Breast epithelium (tissue), 4 donors: ENCODE measurements around the gene LIPF. TPM values are rescaled to one million over a fixed set of nuclear protein-coding genes. Genes with fewer than 3 reads are reported as not detected.

ENCODE experiments used
- DNase-seq, 2 donors: peaks; one replicate each; pipeline ENCODE4 v3.0.0-alpha.2; 2019; ENCODE audit warnings: low spot score in 2 of 2
- H3K27ac ChIP-seq, 2 donors: fragments of 200-600 bp; sonication (generic) in 1 of 2; one replicate each; pipeline ENCODE4 v1.5.1; 2016 to 2019; ENCODE audit warnings: mild to moderate bottlenecking in 1 of 2
- H3K27me3 ChIP-seq, 2 donors: fragments of 200-600 bp; sonication (generic) in 1 of 2; one replicate each; pipeline versions ENCODE4 v1.5.1 to v1.6.0; 2017 to 2019; ENCODE audit warnings: control low read depth in 1 of 2, mild to moderate bottlenecking in 1 of 2
- H3K36me3 ChIP-seq: fragments of 200-600 bp; one replicate; pipeline ENCODE4 v1.5.1; 2019
- H3K4me1 ChIP-seq, 2 donors: fragments of 200-600 bp; sonication (generic); one replicate each; pipeline ENCODE4 v1.5.1; 2016 to 2019; ENCODE audit warnings: control low read depth in 1 of 2
- H3K4me3 ChIP-seq, 3 donors: fragments of 200-600 bp; sonication (generic); 1 replicate in 2 of 3; 2 replicates in 1 of 3; pipeline ENCODE4 v1.5.1; 2016 to 2019; ENCODE audit warnings: mild to moderate bottlenecking in 3 of 3, moderate library complexity in 2 of 3
- H3K9me3 ChIP-seq, 2 donors: fragments of 200-600 bp; sonication (generic) in 1 of 2; one replicate each; pipeline ENCODE4 v1.5.1; 2016 to 2019; ENCODE audit warnings: control low read depth in 1 of 2
- CTCF ChIP-seq, 3 donors: fragments of 450-650 bp; IDR thresholded peaks; one replicate each; pipeline ENCODE4 v1.5.1; 2016 to 2017; ENCODE audit warnings: antibody characterized with exemption in 3 of 3, mild to moderate bottlenecking in 3 of 3, moderate library complexity in 3 of 3
- POLR2A ChIP-seq: fragments of 450-650 bp; IDR thresholded peaks from one replicate; pipeline ENCODE4 v1.6.1; 2016; ENCODE audit warnings: antibody characterized with exemption, mild to moderate bottlenecking, moderate library complexity
- POLR2AphosphoS5 ChIP-seq, 3 donors: sonication (generic); formaldehyde crosslinking; IDR thresholded peaks; one replicate each; pipeline ENCODE4 v1.6.1; 2017; ENCODE audit warnings: antibody characterized with exemption in 3 of 3
- intact Hi-C: fragments of 100-400 bp; cut with DNase I; formaldehyde crosslinking; loops from one replicate; pipeline ENCODE4 v1.15.1; 2023; ENCODE audit warnings: low total_unique reads
- total RNA-seq, 3 donors: library from RNA; depleted of rRNA; stranded (reverse); fragments of >200 nt; gene quantifications; one replicate each; pipeline ENCODE4 v1.1.0, GENCODE V29; 2016

Gene LIPF
- total RNA-seq, 3 donors from 2014 or later = not detected

- TF ChIP-seq POLR2AphosphoS5 (IDR thresholded peaks at IDR 0.05) = no peak
- TF ChIP-seq POLR2A = no peak
- TF ChIP-seq CTCF (IDR thresholded peaks at IDR 0.05) = no peak
- H3K27me3 ChIP-seq = no peaks in the 10 kb centered on the region
- no peaks in the 10 kb centered on the region for H3K4me1 ChIP-seq
- intact Hi-C loops = no loop called here
- no peaks in the 10 kb centered on the region for H3K36me3 ChIP-seq
- DNase-seq = no peak
- no peaks in the 10 kb centered on the region for H3K9me3 ChIP-seq
- no peak overlapping the region for H3K27ac ChIP-seq
- no peak overlapping the region for H3K4me3 ChIP-seq
Measured at GRCh38 chr10:88676283-88677060, 12.2 kb downstream of the LIPF start.

- intact Hi-C loops = no loop called here
- Histone ChIP-seq H3K9me3 (no peaks in the 10 kb centered on the region), H3K4me3 (no peak overlapping the region), H3K4me1 (no peaks in the 10 kb centered on the region), H3K36me3 (no peaks in the 10 kb centered on the region), H3K27me3 (no peaks in the 10 kb centered on the region), H3K27ac (no peak overlapping the region)
- TF ChIP-seq POLR2A = no peak
- no peak for TF ChIP-seq POLR2AphosphoS5 (IDR thresholded peaks at IDR 0.05)
- TF ChIP-seq CTCF (IDR thresholded peaks at IDR 0.05) = no peak
- DNase-seq = no peak
Measured at GRCh38 chr10:88680958-88681357, 16.7 kb downstream of the LIPF start.

- DNase-seq = no peak
- no peaks in the 10 kb centered on the region for H3K4me1 ChIP-seq
- no peaks in the 10 kb centered on the region for H3K36me3 ChIP-seq
- intact Hi-C loops = no loop called here
- no peaks in the 10 kb centered on the region for H3K9me3 ChIP-seq
- no peak overlapping the region for H3K27ac ChIP-seq
- TF ChIP-seq POLR2AphosphoS5 (IDR thresholded peaks at IDR 0.05) (no peak), CTCF (IDR thresholded peaks at IDR 0.05) (no peak), POLR2A (no peak)
- H3K4me3 ChIP-seq = no peak overlapping the region
- no peaks in the 10 kb centered on the region for H3K27me3 ChIP-seq
Measured at GRCh38 chr10:88682491-88682890, 18.2 kb downstream of the LIPF start.

- H3K9me3 ChIP-seq = no peaks in the 10 kb centered on the region
- TF ChIP-seq CTCF (IDR thresholded peaks at IDR 0.05) (peak; percentile 50 to 63 (median 58)), POLR2A (no peak)
- DNase-seq = no peak
- H3K4me1 ChIP-seq = no peaks in the 10 kb centered on the region
- H3K36me3 ChIP-seq = no peaks in the 10 kb centered on the region
- intact Hi-C loops = no loop called here
- no peak overlapping the region for H3K4me3 ChIP-seq
- no peak overlapping the region for H3K27ac ChIP-seq
- no peaks in the 10 kb centered on the region for H3K27me3 ChIP-seq
Measured at GRCh38 chr10:88687853-88688467, 23.7 kb downstream of the LIPF start.

- Histone ChIP-seq H3K36me3 (no peaks in the 10 kb centered on the region), H3K4me3 (no peak overlapping the region), H3K27ac (no peak overlapping the region), H3K9me3 (no peaks in the 10 kb centered on the region), H3K4me1 (no peaks in the 10 kb centered on the region), H3K27me3 (no peaks in the 10 kb centered on the region)
- no peak for DNase-seq
- intact Hi-C loops = no loop called here
- TF ChIP-seq POLR2AphosphoS5 (IDR thresholded peaks at IDR 0.05) = no peak
- no peak for TF ChIP-seq POLR2A
- TF ChIP-seq CTCF (IDR thresholded peaks at IDR 0.05) = no peak
Measured at GRCh38 chr10:88689366-88689765, 25.1 kb downstream of the LIPF start.
